NCI-H460 (cell line): ENCODE results near the gene SUOX. TPM values are rescaled to one million over a fixed set of nuclear protein-coding genes. Genes with fewer than 3 reads are reported as not detected.
"Not testable (repeated sequence)": the region's sequence is repeated elsewhere in the genome, so short reads cannot be mapped to it uniquely, and the experiment has no call there.

Experiments used
- DNase-seq: peaks from one replicate; pipeline ENCODE4 v3.0.0-alpha.2; 2016; ENCODE audit warnings: low read depth; ENCODE audit errors: extremely low read depth
- total RNA-seq: library from RNA; depleted of rRNA; stranded (reverse); fragments of >200 nt; shearing (Covaris generic); gene quantifications from 2 replicates; pipeline ENCODE4 v1.2.3, GENCODE V29; 2014

The SUOX gene
- total RNA-seq, 1 experiment from 2014 or later = 9.7 TPM

- DNase-seq = no peak
Observed at GRCh38 chr12:55982319-55982936, 14.6 kb upstream of the SUOX start.

DNA sequence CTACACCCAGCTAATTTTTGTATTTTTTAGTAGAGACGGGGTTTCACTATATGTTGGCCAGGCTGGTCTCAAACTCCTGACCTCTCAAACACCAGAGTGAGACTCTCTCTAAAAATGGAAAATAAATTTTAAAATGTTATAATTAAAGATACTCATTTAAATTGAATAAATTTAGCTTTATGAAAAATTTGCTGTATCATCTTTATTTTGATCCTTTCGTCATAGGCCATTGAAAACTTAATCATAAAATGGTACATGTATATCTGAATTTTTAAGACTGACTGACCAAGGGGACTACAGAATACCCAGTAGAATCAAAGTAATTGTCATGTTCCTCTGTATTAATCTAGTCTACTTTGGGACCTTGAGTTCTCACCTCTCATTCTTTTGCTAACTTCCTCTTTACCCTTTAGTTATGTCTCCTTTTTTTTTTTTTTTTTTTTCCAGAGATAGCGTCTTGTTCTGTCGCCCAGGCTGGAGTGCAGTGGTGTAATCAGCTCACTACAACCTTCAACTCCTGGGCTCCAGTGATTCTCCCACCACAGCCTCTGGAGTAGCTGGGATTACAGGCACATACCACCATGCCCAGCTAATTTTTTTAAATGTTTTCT lies 13.7 kb upstream of the SUOX start:
- no peak for DNase-seq

DNA sequence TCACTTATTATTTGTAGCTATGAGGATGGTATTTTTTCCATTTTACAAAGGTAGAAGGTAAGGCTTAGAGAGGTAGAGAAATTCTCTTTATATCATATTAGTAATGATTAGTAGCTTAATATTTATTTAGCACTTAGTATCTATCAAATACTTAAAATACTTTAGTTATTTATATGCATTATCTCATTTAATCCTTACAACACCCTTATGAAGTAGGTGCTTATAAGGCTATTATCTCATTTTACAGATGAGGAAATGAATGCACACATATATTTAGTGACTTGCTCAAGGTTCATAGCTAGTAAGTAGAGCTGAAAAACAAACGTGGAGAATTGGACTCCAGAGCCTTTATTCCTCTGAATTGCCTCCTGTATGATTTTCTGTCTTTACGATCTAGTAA lies 12.2 kb upstream of the SUOX start:
- DNase-seq = no peak

- DNase-seq = no peak
Observed at GRCh38 chr12:55985341-55985740, 11.7 kb upstream of the SUOX start.

- not testable (repeated sequence) for DNase-seq
Observed at GRCh38 chr12:55985976-55986375, 11.1 kb upstream of the SUOX start.

- DNase-seq = no peak
Observed at GRCh38 chr12:55991110-55991509, 6.0 kb upstream of the SUOX start.

DNA sequence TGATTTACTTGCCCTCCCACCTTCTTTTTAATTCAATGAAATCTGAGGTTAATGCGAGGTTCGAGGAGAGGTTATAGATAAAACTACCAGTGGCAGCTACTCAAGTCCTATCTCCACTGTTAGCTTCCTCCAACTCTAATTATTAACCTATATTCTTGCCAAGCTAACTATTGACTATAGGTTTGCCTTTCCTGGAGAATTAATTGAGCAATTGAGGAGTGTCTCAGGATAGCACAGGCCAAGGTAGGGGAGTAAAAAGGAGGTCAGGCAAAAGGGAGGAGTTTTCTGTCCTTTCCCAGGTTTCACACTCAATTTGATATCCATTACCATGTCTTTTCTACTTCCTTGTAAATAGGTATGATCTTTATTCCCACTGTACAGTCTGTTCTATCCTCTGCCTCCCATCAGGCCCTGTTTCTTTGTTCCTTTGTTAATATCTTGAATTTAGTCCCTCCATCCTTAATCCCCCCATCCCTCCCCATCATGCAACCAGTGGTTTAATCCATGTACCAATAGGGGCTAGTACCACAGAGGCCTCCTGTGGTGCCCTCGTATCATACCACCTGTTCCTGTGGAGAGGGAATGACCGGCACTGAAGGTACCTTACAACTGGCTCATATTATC lies 3.7 kb upstream of the SUOX start:
- no peak for DNase-seq

DNA sequence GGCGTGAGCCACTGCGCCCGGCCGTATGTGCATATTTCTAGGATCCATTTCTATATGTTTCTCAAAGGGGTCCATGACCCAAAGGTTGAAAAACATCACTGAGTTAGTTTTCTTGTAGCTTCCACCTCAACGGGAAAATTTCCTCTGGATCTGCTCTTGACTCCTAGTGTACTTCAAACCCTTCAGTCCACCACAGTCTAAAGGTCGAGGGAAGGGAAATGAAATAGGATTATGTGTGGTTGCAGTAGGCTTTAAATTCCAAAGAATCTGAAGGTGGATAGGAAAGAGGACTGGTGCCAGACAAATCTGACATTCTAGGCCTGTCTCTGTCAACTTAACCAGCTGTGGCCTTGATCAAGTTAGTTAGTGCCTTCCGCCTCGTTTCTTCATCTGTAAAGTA lies 1.7 kb upstream of the SUOX start:
- DNase-seq = no peak

DNA sequence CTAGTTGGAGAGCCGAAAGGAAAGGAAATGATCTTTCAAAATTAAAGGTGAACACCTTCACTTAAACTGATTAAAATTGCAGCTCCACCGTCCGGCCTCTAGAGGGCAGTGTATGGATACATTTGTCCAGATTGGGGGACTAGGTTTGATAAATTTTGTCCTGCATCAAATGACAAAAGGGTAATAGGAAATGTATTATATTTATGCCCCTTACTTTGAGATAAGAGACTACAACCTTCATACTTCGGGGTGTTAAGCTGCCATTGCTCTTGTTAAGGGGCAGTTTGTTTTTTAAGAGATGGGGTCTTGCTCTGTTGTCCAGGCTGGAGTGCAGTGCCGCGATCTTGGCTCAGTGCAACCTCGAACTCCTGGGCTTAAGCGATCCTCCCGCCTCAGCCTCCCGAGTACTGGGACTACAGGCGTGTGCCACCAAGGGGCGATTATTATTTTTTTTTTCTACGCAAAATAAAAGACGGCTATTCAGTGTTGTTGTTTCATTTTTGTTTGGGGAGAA lies 818 bp upstream of the SUOX start:
- DNase-seq = peak; percentile 68

- no peak for DNase-seq
Observed at GRCh38 chr12:55997535-55997859, 421 bp downstream of the SUOX start.

DNA sequence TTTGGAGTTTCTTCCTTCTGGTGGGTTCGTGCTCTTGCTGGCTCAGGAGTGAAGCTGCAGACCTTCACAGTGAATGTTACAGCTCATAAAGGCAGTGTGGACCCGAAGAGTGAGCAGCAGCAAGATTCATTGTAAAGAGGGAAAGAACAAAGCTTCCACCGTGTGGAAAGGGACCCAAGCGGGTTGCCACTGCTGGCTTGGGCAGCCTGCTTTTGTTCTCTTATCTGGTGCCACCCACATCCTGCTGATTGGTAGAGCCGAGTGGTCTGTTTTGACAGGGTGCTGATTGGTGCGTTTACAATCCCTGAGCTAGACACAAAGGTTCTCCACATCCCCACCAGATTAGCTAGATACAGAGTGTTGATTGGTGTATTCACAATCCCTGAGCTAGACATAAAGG lies 2.4 kb downstream of the SUOX start:
- not testable (repeated sequence) for DNase-seq

DNA sequence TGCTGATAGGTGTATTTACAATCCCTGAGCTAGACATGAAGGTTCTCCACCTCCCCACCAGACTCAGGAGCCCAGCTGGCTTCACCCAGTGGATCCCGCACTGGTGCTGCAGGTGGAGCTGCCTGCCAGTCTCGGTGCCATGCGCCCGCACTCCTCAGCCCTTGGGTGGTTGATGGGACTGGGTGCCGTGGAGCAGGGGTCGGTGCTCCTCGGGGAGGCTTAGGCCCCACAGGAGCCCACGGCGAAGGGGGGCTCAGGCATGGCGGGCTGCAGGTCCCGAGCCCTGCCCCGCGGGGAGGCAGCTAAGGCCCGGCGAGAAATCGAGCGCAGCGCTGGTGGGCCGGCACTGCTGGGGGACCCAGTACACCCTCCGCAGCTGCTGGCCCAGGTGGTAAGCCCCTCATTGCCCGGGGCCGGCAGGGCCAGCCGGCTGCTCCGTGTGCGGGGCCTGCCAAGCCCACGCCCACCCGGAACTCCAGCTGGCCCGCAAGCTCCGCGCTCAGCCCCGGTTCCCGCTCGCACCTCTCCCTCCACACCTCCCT lies 3.0 kb downstream of the SUOX start:
- not testable (repeated sequence) for DNase-seq

GRCh38 chr12:56001487-56002100 lies 4.5 kb downstream of the SUOX start:
- DNase-seq = no peak

- DNase-seq = not testable (repeated sequence)
Observed at GRCh38 chr12:56003376-56003775, 6.3 kb downstream of the SUOX start.

- DNase-seq = no peak
Observed at GRCh38 chr12:56004211-56004610, 7.1 kb downstream of the SUOX start.

DNA sequence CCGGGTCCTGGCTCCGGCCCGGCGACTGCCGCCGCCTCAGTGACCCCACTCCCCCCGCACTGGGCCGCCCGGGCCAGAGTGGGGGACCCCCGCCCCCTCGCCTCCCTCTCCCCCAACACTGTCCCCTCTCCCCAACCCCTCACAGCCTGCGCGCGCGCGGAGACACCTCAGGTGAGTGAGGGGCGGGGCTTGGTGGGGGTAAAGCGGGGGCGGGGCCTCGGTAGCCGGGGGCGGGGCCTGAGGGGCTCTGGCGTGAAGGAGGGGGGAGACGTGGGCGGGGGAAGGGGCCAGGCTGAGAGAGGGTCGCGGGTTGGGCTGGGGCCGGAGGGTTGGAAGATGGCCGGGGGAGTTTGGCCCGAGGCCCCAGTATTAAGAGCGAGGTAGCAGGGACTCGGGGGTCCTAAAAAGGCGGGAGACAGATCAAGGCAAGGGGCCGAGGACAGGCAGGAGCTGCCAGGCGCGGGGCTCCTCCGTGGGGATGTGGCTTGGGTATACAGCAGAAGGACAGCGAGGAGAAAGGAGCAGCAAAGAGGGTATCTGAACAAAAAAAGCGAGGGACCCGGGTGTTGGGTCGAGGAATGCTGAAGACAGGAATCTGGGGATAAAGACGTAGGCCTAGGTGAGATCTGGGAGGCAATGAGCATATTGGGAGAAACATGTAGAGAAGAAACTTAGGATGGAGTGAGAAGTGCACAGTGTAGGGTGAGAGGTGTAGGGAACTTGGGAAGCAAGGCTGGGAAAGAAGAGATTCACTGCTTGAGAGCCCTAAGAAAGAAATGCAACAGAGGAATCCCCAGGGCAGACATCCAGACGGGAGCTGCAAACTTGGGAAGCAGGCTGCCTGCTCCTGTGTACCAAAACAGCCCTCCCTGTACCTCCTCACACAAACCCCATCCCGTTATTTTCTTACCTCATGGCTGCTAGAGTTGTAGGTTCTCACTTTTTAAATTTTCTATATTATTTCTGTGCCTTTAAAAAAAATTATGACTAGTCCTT lies 10.8 kb downstream of the SUOX start:
- no peak for DNase-seq

DNA sequence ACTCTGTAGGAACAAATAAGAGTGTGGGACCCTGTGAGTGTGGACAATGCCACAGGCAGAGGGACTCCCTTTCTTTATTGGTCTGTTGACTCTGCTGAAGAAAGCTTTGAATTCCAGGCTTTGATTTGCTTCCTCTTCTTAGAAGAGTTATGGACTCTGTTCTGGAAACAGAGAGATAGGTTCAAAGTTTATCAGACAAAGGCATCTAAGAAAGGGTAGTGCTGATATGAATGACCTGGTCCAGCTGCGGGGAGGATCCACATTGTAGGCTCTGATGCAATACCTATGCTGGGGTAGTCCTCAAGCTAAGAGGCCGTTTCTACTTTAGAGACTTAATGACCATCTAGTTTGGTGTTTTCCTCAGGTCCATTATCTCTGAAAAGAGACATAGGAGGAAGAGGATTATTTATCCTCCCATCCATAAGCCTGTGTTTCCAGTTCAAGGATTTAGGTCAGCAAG lies 13.1 kb downstream of the SUOX start:
- no peak for DNase-seq

DNA sequence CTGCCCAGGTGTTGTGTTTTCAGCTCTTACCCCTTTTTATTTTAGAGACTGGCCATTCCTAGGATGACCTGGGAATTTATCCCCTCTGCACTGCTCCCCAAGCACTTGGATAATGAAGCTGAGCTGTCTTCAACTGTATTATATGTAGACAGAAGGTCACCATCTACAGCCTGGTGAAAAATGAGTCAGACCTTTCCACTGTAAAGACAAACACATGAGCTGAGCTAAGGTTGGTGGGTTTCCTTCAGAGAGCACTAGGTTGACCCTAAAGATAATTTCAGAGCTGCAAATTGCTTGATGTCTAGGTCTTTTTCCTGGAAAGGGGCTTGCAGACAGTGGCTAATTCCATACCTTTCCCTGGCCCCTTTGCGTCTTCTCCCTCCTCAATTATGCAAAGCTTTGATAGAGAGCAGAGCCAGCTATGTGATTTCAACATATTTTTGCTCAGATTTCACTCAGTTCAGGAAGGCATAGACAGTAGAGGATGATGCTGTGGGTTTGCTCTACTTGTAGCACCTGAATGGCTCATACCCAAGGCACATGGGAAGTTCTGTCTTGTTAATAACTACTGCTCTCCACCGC lies 14.5 kb downstream of the SUOX start:
- no peak for DNase-seq

DNA sequence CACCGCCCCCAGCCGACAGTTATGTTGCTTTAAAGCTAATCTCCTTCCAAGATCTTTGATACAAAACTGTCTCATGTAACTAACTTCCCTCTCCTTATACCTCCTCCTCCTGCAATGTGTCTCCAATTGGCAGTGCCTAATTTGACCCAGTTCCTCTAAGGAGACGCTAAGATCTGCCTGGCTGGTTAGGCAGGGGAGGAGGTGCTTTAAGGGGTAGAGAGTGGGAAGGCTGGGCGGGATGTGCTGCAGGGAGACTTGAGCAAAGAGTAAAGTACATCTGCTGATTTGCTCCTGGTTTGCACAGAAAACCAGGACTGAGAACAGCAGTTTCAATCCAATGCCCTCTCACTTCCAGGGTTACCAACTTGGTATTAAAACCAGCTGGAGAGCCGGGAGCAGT lies 16.4 kb downstream of the SUOX start:
- no peak for DNase-seq

- no peak for DNase-seq
Observed at GRCh38 chr12:56014205-56014604, 17.1 kb downstream of the SUOX start.
